Hematopoietic multipotent progenitor cell treated with erythropoietin and hydrocortisone succinate and interleukin-3 and kit ligand, for 4 days (in vitro differentiated cells): Measurements from ENCODE around the gene PLEKHM3.
A peak's percentile ranks its signal among the peaks of the same experiment; 100 is the strongest.

Source experiments
- DNase-seq: peaks from one replicate; pipeline ENCODE4 v3.0.0-alpha.2; 2015

Gene PLEKHM3

GRCh38 chr2:207847098-207847806 lies 178.1 kb downstream of the PLEKHM3 start:
- DNase-seq, result no peak

- DNase-seq, result no peak
Observed at GRCh38 chr2:207845202-207845864, 180.0 kb downstream of the PLEKHM3 start.

GRCh38 chr2:207844648-207845047 lies 180.7 kb downstream of the PLEKHM3 start:
- DNase-seq, result no peak

- no peak for DNase-seq
Observed at GRCh38 chr2:207840101-207840500, 185.2 kb downstream of the PLEKHM3 start.

- no peak for DNase-seq
Observed at GRCh38 chr2:207839575-207839974, 185.8 kb downstream of the PLEKHM3 start.

- no peak for DNase-seq
Observed at GRCh38 chr2:207839028-207839427, 186.3 kb downstream of the PLEKHM3 start.

- peak; percentile 84 for DNase-seq
Observed at GRCh38 chr2:207836521-207837133, 188.7 kb downstream of the PLEKHM3 start.

GRCh38 chr2:207835805-207836204 lies 189.5 kb downstream of the PLEKHM3 start:
- DNase-seq, result no peak

GRCh38 chr2:207833251-207833751 lies 192.0 kb downstream of the PLEKHM3 start:
- DNase-seq, result no peak

- no peak for DNase-seq
Observed at GRCh38 chr2:207831584-207832248, 193.6 kb downstream of the PLEKHM3 start.

GRCh38 chr2:207830778-207831438 lies 194.4 kb downstream of the PLEKHM3 start:
- peak; percentile 26 for DNase-seq

- no peak for DNase-seq
Observed at GRCh38 chr2:207828361-207829057, 196.8 kb downstream of the PLEKHM3 start.

- no peak for DNase-seq
Observed at GRCh38 chr2:207825978-207826377, 199.3 kb downstream of the PLEKHM3 start.

- no peak for DNase-seq
Observed at GRCh38 chr2:207825045-207825954, 200.0 kb downstream of the PLEKHM3 start.

- DNase-seq, result no peak
Observed at GRCh38 chr2:207823865-207824264, 201.5 kb downstream of the PLEKHM3 start.

- DNase-seq, result no peak
Observed at GRCh38 chr2:207819839-207820784, 205.2 kb downstream of the PLEKHM3 start.

- DNase-seq, result no peak
Observed at GRCh38 chr2:207819021-207819797, 206.1 kb downstream of the PLEKHM3 start.

- no peak for DNase-seq
Observed at GRCh38 chr2:207816546-207816945, 208.8 kb downstream of the PLEKHM3 start.

GRCh38 chr2:207815254-207815653 lies 210.1 kb downstream of the PLEKHM3 start:
- DNase-seq, result no peak
